Measurements from ENCODE around the gene C1QTNF8. TPM values are rescaled to one million over a fixed set of nuclear protein-coding genes. Genes with fewer than 3 reads are reported as not detected.

Gene C1QTNF8
- total RNA-seq, 1 donor from 2014 or later, result not detected

- H3K27me3 Mint-ChIP-seq (ENCODE audit: insufficient read depth, low read depth), result peaks cover 24% of the 10 kb centered on the region
- Histone ChIP-seq H3K79me2 (ENCODE audit: low read depth) (no peaks in the 10 kb centered on the region), H3K36me3 (no peaks in the 10 kb centered on the region), H2AFZ (replicated peaks) (no peak overlapping the region), H3F3A (ENCODE audit: low read depth) (peaks cover 4% of the 10 kb centered on the region), H3K4me1 (peaks cover 17% of the 10 kb centered on the region), H3K4me2 (peak overlapping the region; percentile 54), H4K20me1 (ENCODE audit: low read depth) (peaks cover 7% of the 10 kb centered on the region), H3K4me3 (no peak overlapping the region), H3K27ac (no peak overlapping the region), H3K9ac (no peak overlapping the region), H3K27me3 (peaks cover 54% of the 10 kb centered on the region), H3K9me3 (ENCODE audit: low read depth) (no peaks in the 10 kb centered on the region)
- H3K4me3 Mint-ChIP-seq, result no peak overlapping the region
- peaks cover 2% of the 10 kb centered on the region for H3K9me3 Mint-ChIP-seq
- DNase-seq (ENCODE audit: low spot score), result peak; percentile 69
- no peaks in the 10 kb centered on the region for H3K36me3 Mint-ChIP-seq
- TF ChIP-seq EZH2 (IDR thresholded peaks at IDR 0.05) (no peak), EZH2phosphoT487 (IDR thresholded peaks at IDR 0.05) (no peak), CTCF (IDR thresholded peaks at IDR 0.05) (no peak)
- H3K27ac Mint-ChIP-seq, result no peak overlapping the region
- peaks cover 8% of the 10 kb centered on the region for H3K4me1 Mint-ChIP-seq
These were observed 25.1 kb downstream of the C1QTNF8 start for GRCh38 chr16:1070864-1071408.

- H3K4me1 Mint-ChIP-seq, result peaks cover 8% of the 10 kb centered on the region
- Histone ChIP-seq H3F3A (ENCODE audit: low read depth) (peaks cover 4% of the 10 kb centered on the region), H3K4me1 (peaks cover 17% of the 10 kb centered on the region), H3K79me2 (ENCODE audit: low read depth) (no peaks in the 10 kb centered on the region), H3K27me3 (peaks cover 54% of the 10 kb centered on the region), H3K4me2 (peak overlapping the region; percentile 54), H2AFZ (replicated peaks) (no peak overlapping the region), H3K27ac (no peak overlapping the region), H3K9me3 (ENCODE audit: low read depth) (no peaks in the 10 kb centered on the region), H4K20me1 (ENCODE audit: low read depth) (peaks cover 7% of the 10 kb centered on the region), H3K9ac (no peak overlapping the region), H3K4me3 (no peak overlapping the region), H3K36me3 (no peaks in the 10 kb centered on the region)
- no peak overlapping the region for H3K4me3 Mint-ChIP-seq
- H3K36me3 Mint-ChIP-seq, result no peaks in the 10 kb centered on the region
- peaks cover 2% of the 10 kb centered on the region for H3K9me3 Mint-ChIP-seq
- DNase-seq (ENCODE audit: low spot score), result no peak
- H3K27ac Mint-ChIP-seq, result no peak overlapping the region
- no peak for TF ChIP-seq EZH2 (IDR thresholded peaks at IDR 0.05)
- TF ChIP-seq EZH2phosphoT487 (IDR thresholded peaks at IDR 0.05), result no peak
- no peak for TF ChIP-seq CTCF (IDR thresholded peaks at IDR 0.05)
- peaks cover 24% of the 10 kb centered on the region for H3K27me3 Mint-ChIP-seq (ENCODE audit: insufficient read depth, low read depth)
These were observed 25.8 kb downstream of the C1QTNF8 start for GRCh38 chr16:1070084-1070863.

- H2AFZ ChIP-seq (replicated peaks), result no peak overlapping the region
These were observed 26.9 kb downstream of the C1QTNF8 start for GRCh38 chr16:1069154-1069553.

More at GRCh38 chr16:1069154-1069553, 26.9 kb downstream of the C1QTNF8 start:
- Histone ChIP-seq H3K4me2 (no peak overlapping the region), H3K36me3 (no peaks in the 10 kb centered on the region), H3K4me1 (peaks cover 17% of the 10 kb centered on the region), H3K9ac (no peak overlapping the region), H3K27me3 (peaks cover 44% of the 10 kb centered on the region), H3F3A (ENCODE audit: low read depth) (peaks cover 4% of the 10 kb centered on the region), H3K9me3 (ENCODE audit: low read depth) (no peaks in the 10 kb centered on the region), H3K27ac (no peak overlapping the region), H4K20me1 (ENCODE audit: low read depth) (peaks cover 7% of the 10 kb centered on the region), H3K79me2 (ENCODE audit: low read depth) (no peaks in the 10 kb centered on the region), H3K4me3 (no peak overlapping the region)
- no peak for TF ChIP-seq EZH2phosphoT487 (IDR thresholded peaks at IDR 0.05)
- no peak for TF ChIP-seq CTCF (IDR thresholded peaks at IDR 0.05)
- no peak for TF ChIP-seq EZH2 (IDR thresholded peaks at IDR 0.05)
- no peaks in the 10 kb centered on the region for H3K36me3 Mint-ChIP-seq
- no peak overlapping the region for H3K4me3 Mint-ChIP-seq
- peaks cover 12% of the 10 kb centered on the region for H3K4me1 Mint-ChIP-seq
- peaks cover 17% of the 10 kb centered on the region for H3K27me3 Mint-ChIP-seq (ENCODE audit: insufficient read depth, low read depth)
- H3K27ac Mint-ChIP-seq, result no peak overlapping the region
- DNase-seq (ENCODE audit: low spot score), result no peak
- H3K9me3 Mint-ChIP-seq, result peaks cover 2% of the 10 kb centered on the region

All from neural progenitor cell (in vitro differentiated cells).